Right cardiac atrium (tissue), 5 donors: ENCODE data around the gene USP17L28. TPM values are rescaled to one million over a fixed set of nuclear protein-coding genes. Genes with fewer than 3 reads are reported as not detected.
"Not testable (repeated sequence)": the region's sequence is repeated elsewhere in the genome, so short reads cannot be mapped to it uniquely, and the experiment has no call there.

ENCODE experiments used
- ATAC-seq, 2 donors: fragments of 200-7000 bp; cut with Tn5 transposase; one replicate each; pipeline versions ENCODE4 v1.8.0 to v1.9.1; 2020; ENCODE audit warnings: moderate library complexity in 2 of 2, mild to moderate bottlenecking in 1 of 2
- DNase-seq, 3 donors: peaks; one replicate each; pipeline ENCODE4 v3.0.0-alpha.2; 2020
- H3K27ac ChIP-seq: one replicate; pipeline ENCODE4 v1.5.1; 2013; ENCODE audit warnings: mild to moderate bottlenecking, low read length, control low read depth, moderate library complexity
- H3K27me3 ChIP-seq: one replicate; pipeline ENCODE4 v1.6.1; 2013; ENCODE audit not compliant: control insufficient read depth, insufficient read depth
- H3K4me1 ChIP-seq: one replicate; pipeline ENCODE4 v1.6.1; 2013; ENCODE audit warnings: low read length; ENCODE audit not compliant: control insufficient read depth, insufficient read depth
- H3K4me3 ChIP-seq: one replicate; pipeline ENCODE4 v1.5.1; 2013; ENCODE audit warnings: low read length, control low read depth
- H3K9me3 ChIP-seq: one replicate; pipeline ENCODE4 v1.6.1; 2013; ENCODE audit warnings: low read length; ENCODE audit not compliant: control insufficient read depth
- WGBS: extraction: QIAGEN DNeasy Blood & Tissue Kit; methylation state at CpG from one replicate; pipeline ENCODE4 v1.1.7; 2013; 5-methylcytosine and 5-hydroxymethylcytosine counted together
- intact Hi-C, 4 donors: fragments of 100-400 bp; cut with DNase I; formaldehyde crosslinking; loops; one replicate each; pipeline versions ENCODE4 v1.11.0 to v1.14.0; 2022 to 2023
- polyA plus RNA-seq: library from polyadenylated mRNA; stranded (reverse); fragments of 200-250 nt; gene quantifications from one replicate; pipeline ENCODE4 v1.2.3, GENCODE V29; 2013
- total RNA-seq, 4 donors: library from RNA; stranded (reverse); fragmentation: NEBNext Ultra II Directional; extraction: Animal tissue kit (Norgen Biotek cat#: 25700); gene quantifications; one replicate each; pipeline ENCODE4 v1.2.1, GENCODE V29; 2021
- donor health status: healthy with polysubstance abuse.
- donor health status: DM: no; HTN: yes; CAD: no.
- donor health status: DM: no; HTN: no; CAD: no.
- donor health status: DM: no; HTN: yes; CAD: no; lungs with severe emphysema.
- donor health status: DM: yes; HTN: yes; CAD: no.

Gene USP17L28
- total and polyA plus RNA-seq, 5 donors, result not detected

DNA sequence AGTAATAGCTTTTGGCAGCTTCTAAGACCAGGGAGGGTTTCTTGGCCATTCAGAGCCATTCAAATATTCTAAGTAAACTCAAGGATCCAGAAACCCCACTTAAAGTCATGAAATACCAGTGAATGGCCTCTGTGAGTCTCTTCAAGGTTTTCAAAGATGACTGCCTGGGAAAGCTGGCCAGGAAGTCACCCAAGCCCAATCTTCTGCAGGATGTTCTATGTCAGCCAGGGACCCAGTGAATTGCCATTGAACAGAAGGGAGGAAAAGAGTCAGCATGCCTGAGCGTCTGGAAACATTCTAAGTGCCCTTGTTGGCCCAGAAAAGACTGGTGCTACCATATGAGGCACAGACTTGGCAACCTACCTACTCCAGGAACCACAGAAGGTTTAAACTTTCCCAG lies 31.2 kb downstream of the USP17L28 start:
- H3K4me1 ChIP-seq, H3K4me3 ChIP-seq, intact Hi-C loops, H3K9me3 ChIP-seq, H3K27me3 ChIP-seq, H3K27ac ChIP-seq, ATAC-seq, DNase-seq: not testable (repeated sequence)
- 51% methylated on average over 1 of the region's 1 CpG for WGBS

DNA sequence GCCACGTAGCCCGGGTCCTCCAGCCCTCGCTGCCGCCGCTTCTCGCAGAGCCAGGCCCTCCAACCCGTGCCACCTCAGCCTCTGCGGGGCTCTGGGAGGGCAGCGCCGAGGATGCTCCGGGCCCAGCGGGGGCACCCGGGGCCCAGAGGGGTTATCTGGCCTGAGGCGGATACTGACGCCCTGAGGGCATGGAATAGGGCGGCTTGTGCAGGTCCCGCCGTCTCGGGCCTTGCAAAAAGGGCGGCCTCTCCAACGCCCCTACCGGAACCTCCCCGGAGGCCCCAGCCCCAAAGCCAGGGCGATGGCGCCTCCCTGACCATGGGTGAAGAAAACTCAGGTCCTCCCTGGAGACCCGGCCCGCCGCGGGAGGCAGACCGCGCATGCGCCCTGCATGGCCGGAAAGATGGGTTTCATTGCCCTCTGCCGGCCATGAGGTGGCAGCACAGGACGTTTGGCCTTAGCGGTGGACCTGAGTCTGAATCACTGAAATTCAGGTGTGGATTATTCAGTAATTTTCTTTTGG lies 32.4 kb downstream of the USP17L28 start:
- intact Hi-C loops, H3K27ac ChIP-seq, H3K4me1 ChIP-seq, H3K9me3 ChIP-seq, H3K27me3 ChIP-seq: not testable (repeated sequence)
- peak overlapping the region; percentile 21 for H3K4me3 ChIP-seq
- ATAC-seq, result peak in 1 of 2 donors; percentile 55
- 27% methylated on average over 36 of the region's 36 CpGs for WGBS
- DNase-seq, result peak; percentile 25 to 85 (median 79)

DNA sequence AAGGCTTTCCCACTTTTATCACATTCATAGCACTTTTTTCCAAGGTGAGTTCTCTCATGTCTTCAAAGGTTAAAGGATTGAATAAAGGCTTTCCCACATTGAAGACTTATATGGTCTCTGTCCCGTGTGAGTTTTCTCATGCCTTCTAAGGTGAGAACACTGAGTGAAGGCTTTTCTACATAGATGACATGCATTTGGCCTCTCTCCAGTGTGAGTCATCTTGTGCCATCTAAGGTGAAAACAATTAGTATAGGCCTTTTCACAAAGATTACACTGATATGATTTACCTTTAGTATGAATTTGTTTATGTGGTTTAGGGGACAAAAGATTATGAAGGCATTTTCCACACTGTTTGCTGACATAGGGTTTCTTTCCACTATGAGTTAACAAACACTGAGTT lies 35.4 kb downstream of the USP17L28 start:
- intact Hi-C loops, result no loop called here
- H3K4me1 ChIP-seq, result no peaks in the 10 kb centered on the region
- H3K4me3 ChIP-seq, result no peak overlapping the region
- 71% methylated on average over 1 of the region's 1 CpG for WGBS
- H3K27ac ChIP-seq, result no peak overlapping the region
- ATAC-seq (no peak), DNase-seq (no peak)
- H3K27me3 ChIP-seq, result no peaks in the 10 kb centered on the region
- no peaks in the 10 kb centered on the region for H3K9me3 ChIP-seq

DNA sequence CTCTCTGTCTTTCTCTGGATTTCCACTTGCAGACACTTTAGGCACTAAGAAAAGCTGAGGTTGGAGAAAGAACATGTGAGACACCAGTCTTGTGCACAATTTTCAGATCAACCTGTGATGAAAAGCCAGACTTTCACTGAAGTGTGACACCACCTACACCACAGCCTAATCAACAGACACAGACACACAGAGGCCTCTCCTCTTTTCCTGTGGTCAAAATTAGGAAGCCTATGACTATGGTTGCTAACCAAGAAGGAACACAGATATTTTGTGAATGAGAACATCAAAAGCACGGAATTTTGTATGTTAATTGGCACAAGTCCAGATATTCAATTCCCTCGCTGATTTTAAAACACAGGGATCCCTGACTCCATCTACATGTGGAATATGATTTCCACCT lies 40.3 kb downstream of the USP17L28 start:
- H3K4me1 ChIP-seq, H3K27me3 ChIP-seq, H3K4me3 ChIP-seq, DNase-seq, H3K9me3 ChIP-seq, ATAC-seq, H3K27ac ChIP-seq, intact Hi-C loops: not testable (repeated sequence)
- WGBS, result 45% methylated on average over 2 of the region's 2 CpGs

Other genes starting within 250 kb of the USP17L28 start
- not detected for gene FAM90A26, start 178.5 kb upstream of the USP17L28 start, total RNA-seq
- gene FAM90A26, start 178.5 kb upstream of the USP17L28 start, polyA plus RNA-seq, result not detected
- not detected for gene USP17L10, start 138.2 kb upstream of the USP17L28 start, total RNA-seq
- not detected for gene USP17L10, start 138.2 kb upstream of the USP17L28 start, polyA plus RNA-seq
- not detected for gene USP17L11, start 133.5 kb upstream of the USP17L28 start, total RNA-seq
- gene USP17L11, start 133.5 kb upstream of the USP17L28 start, polyA plus RNA-seq, result not detected
- not detected for gene USP17L12, start 128.7 kb upstream of the USP17L28 start, total RNA-seq
- gene USP17L12, start 128.7 kb upstream of the USP17L28 start, polyA plus RNA-seq, result not detected
- not detected for gene USP17L13, start 124.0 kb upstream of the USP17L28 start, total RNA-seq
- not detected for gene USP17L13, start 124.0 kb upstream of the USP17L28 start, polyA plus RNA-seq
- gene USP17L15, start 114.5 kb upstream of the USP17L28 start, total RNA-seq, result not detected
- not detected for gene USP17L15, start 114.5 kb upstream of the USP17L28 start, polyA plus RNA-seq
- gene USP17L17, start 105.0 kb upstream of the USP17L28 start, total RNA-seq, result not detected
- not detected for gene USP17L17, start 105.0 kb upstream of the USP17L28 start, polyA plus RNA-seq
- not detected for gene USP17L18, start 100.3 kb upstream of the USP17L28 start, total RNA-seq
- gene USP17L18, start 100.3 kb upstream of the USP17L28 start, polyA plus RNA-seq, result not detected
- gene USP17L19, start 95.5 kb upstream of the USP17L28 start, total RNA-seq, result not detected
- not detected for gene USP17L19, start 95.5 kb upstream of the USP17L28 start, polyA plus RNA-seq
- gene USP17L20, start 90.8 kb upstream of the USP17L28 start, total RNA-seq, result not detected
- not detected for gene USP17L20, start 90.8 kb upstream of the USP17L28 start, polyA plus RNA-seq
- gene USP17L21, start 86.0 kb upstream of the USP17L28 start, total RNA-seq, result not detected
- not detected for gene USP17L21, start 86.0 kb upstream of the USP17L28 start, polyA plus RNA-seq
- not detected for gene USP17L22, start 81.3 kb upstream of the USP17L28 start, total RNA-seq
- not detected for gene USP17L22, start 81.3 kb upstream of the USP17L28 start, polyA plus RNA-seq
- gene USP17L24, start 23.7 kb upstream of the USP17L28 start, total RNA-seq, result not detected
- gene USP17L24, start 23.7 kb upstream of the USP17L28 start, polyA plus RNA-seq, result not detected
- not detected for gene USP17L25, start 19.0 kb upstream of the USP17L28 start, total RNA-seq
- gene USP17L25, start 19.0 kb upstream of the USP17L28 start, polyA plus RNA-seq, result not detected
- not detected for gene USP17L26, start 14.2 kb upstream of the USP17L28 start, total RNA-seq
- gene USP17L26, start 14.2 kb upstream of the USP17L28 start, polyA plus RNA-seq, result not detected
- gene USP17L5, start 9.5 kb upstream of the USP17L28 start, total RNA-seq, result not detected
- not detected for gene USP17L5, start 9.5 kb upstream of the USP17L28 start, polyA plus RNA-seq
- gene USP17L27, start 4.7 kb upstream of the USP17L28 start, total RNA-seq, result not detected
- not detected for gene USP17L27, start 4.7 kb upstream of the USP17L28 start, polyA plus RNA-seq
- gene USP17L29, start 4.7 kb downstream of the USP17L28 start, total RNA-seq, result not detected
- gene USP17L29, start 4.7 kb downstream of the USP17L28 start, polyA plus RNA-seq, result not detected
- not detected for gene USP17L30, start 14.2 kb downstream of the USP17L28 start, total RNA-seq
- not detected for gene USP17L30, start 14.2 kb downstream of the USP17L28 start, polyA plus RNA-seq
- not detected for gene DEFB131A, start 95.5 kb downstream of the USP17L28 start, total RNA-seq
- gene DEFB131A, start 95.5 kb downstream of the USP17L28 start, polyA plus RNA-seq, result not detected